ENCODE data around the gene OSTF1.

OSTF1 gene

GRCh38 chr9:75086541-75087288 lies 1.6 kb upstream of the OSTF1 start:
- DNase-seq, result no peak

GRCh38 chr9:75087289-75087823 lies 958 bp upstream of the OSTF1 start:
- DNase-seq, result peak; percentile 28

- peak; percentile 9 for DNase-seq
Observed at GRCh38 chr9:75088646-75089372, 495 bp downstream of the OSTF1 start.

- no peak for DNase-seq
Observed at GRCh38 chr9:75089373-75089766, 1.1 kb downstream of the OSTF1 start.

GRCh38 chr9:75090579-75090978 lies 2.3 kb downstream of the OSTF1 start:
- no peak for DNase-seq

GRCh38 chr9:75092766-75093165 lies 4.5 kb downstream of the OSTF1 start:
- DNase-seq, result no peak

- DNase-seq, result no peak
Observed at GRCh38 chr9:75096796-75097195, 8.5 kb downstream of the OSTF1 start.

GRCh38 chr9:75101004-75101588 lies 12.8 kb downstream of the OSTF1 start:
- no peak for DNase-seq

GRCh38 chr9:75102177-75102790 lies 14.0 kb downstream of the OSTF1 start:
- no peak for DNase-seq

GRCh38 chr9:75104607-75105006 lies 16.3 kb downstream of the OSTF1 start:
- no peak for DNase-seq

- no peak for DNase-seq
Observed at GRCh38 chr9:75105019-75105540, 16.8 kb downstream of the OSTF1 start.

- no peak for DNase-seq
Observed at GRCh38 chr9:75105841-75106240, 17.5 kb downstream of the OSTF1 start.

GRCh38 chr9:75106857-75107256 lies 18.5 kb downstream of the OSTF1 start:
- DNase-seq, result no peak

- DNase-seq, result no peak
Observed at GRCh38 chr9:75108571-75108970, 20.3 kb downstream of the OSTF1 start.

GRCh38 chr9:75109210-75109839 lies 21.0 kb downstream of the OSTF1 start:
- DNase-seq, result no peak

GRCh38 chr9:75111019-75111622 lies 22.8 kb downstream of the OSTF1 start:
- DNase-seq, result no peak

- no peak for DNase-seq
Observed at GRCh38 chr9:75112789-75113188, 24.5 kb downstream of the OSTF1 start.

GRCh38 chr9:75116306-75116705 lies 28.0 kb downstream of the OSTF1 start:
- no peak for DNase-seq

GRCh38 chr9:75117564-75117963 lies 29.2 kb downstream of the OSTF1 start:
- no peak for DNase-seq

GRCh38 chr9:75120686-75121085 lies 32.4 kb downstream of the OSTF1 start:
- no peak for DNase-seq

- DNase-seq, result no peak
Observed at GRCh38 chr9:75121914-75122558, 33.7 kb downstream of the OSTF1 start.

GRCh38 chr9:75123696-75124095 lies 35.4 kb downstream of the OSTF1 start:
- no peak for DNase-seq
